HPDE6-E6E7 (cell line): ENCODE results near the gene LAMA5.
A peak's percentile ranks its signal among the peaks of the same experiment; 100 is the strongest.

ENCODE experiments used
- DNase-seq: peaks from one replicate; pipeline ENCODE4 v3.0.0; 2011; ENCODE audit warnings: missing footprints; ENCODE audit errors: extremely low spot score

The LAMA5 gene

GRCh38 chr20:62359043-62359490, 8.0 kb downstream of the LAMA5 start:
- DNase-seq = no peak

GRCh38 chr20:62358171-62359042, 8.7 kb downstream of the LAMA5 start:
- DNase-seq = no peak

- no peak for DNase-seq
Observed at GRCh38 chr20:62357681-62358080, 9.4 kb downstream of the LAMA5 start.

- peak; percentile 84 for DNase-seq
Observed at GRCh38 chr20:62357187-62357667, 9.9 kb downstream of the LAMA5 start.

GRCh38 chr20:62356589-62357186, 10.4 kb downstream of the LAMA5 start:
- DNase-seq = no peak

GRCh38 chr20:62355878-62356588, 11.1 kb downstream of the LAMA5 start:
- no peak for DNase-seq

GRCh38 chr20:62355516-62355877, 11.6 kb downstream of the LAMA5 start:
- no peak for DNase-seq

GRCh38 chr20:62354811-62355341, 12.2 kb downstream of the LAMA5 start:
- no peak for DNase-seq

GRCh38 chr20:62354031-62354808, 12.9 kb downstream of the LAMA5 start:
- no peak for DNase-seq

- no peak for DNase-seq
Observed at GRCh38 chr20:62353289-62354030, 13.7 kb downstream of the LAMA5 start.

GRCh38 chr20:62352402-62353288, 14.5 kb downstream of the LAMA5 start:
- DNase-seq = no peak

GRCh38 chr20:62351469-62352401, 15.4 kb downstream of the LAMA5 start:
- DNase-seq = no peak

GRCh38 chr20:62350629-62351422, 16.3 kb downstream of the LAMA5 start:
- DNase-seq = no peak

GRCh38 chr20:62350098-62350628, 16.9 kb downstream of the LAMA5 start:
- peak; percentile 99 for DNase-seq

GRCh38 chr20:62349556-62350097, 17.5 kb downstream of the LAMA5 start:
- DNase-seq = no peak

GRCh38 chr20:62348604-62349003, 18.5 kb downstream of the LAMA5 start:
- no peak for DNase-seq

GRCh38 chr20:62347445-62347844, 19.7 kb downstream of the LAMA5 start:
- DNase-seq = no peak
